GM19099 (cell line): ENCODE data around the gene COMMD6.

ENCODE experiments used
- POLR2A ChIP-seq: IDR thresholded peaks from 3 replicates; pipeline ENCODE4 v1.6.1; 2011; ENCODE audit warnings: low read depth; ENCODE audit not compliant: insufficient read length; ENCODE audit errors: extremely low read depth

Gene COMMD6

DNA sequence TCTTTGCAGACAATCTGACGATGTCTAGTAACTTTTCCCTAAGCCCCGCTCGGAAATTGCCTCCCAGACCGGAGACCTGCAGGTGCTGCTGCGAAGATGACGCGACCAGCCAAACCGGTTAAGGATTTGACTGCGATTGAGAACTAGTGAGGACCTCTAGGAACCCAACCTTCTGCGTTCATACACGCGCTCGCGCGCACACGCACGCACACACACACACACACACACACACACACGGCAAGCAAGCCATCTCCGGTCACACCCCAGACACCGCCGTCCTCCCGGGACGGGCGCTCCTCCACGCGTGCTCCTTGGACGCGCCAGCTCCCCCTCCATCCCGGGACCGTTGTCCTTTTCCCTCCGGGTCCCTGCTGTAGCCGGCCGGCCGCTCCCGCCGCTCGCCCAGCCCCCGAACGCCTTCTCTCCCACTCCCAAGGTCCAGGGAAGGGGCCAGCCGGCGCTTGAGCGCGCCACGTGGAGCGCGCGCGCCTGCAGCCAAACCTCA, 56.9 kb downstream of the COMMD6 start:
- TF ChIP-seq POLR2A, result no peak

DNA sequence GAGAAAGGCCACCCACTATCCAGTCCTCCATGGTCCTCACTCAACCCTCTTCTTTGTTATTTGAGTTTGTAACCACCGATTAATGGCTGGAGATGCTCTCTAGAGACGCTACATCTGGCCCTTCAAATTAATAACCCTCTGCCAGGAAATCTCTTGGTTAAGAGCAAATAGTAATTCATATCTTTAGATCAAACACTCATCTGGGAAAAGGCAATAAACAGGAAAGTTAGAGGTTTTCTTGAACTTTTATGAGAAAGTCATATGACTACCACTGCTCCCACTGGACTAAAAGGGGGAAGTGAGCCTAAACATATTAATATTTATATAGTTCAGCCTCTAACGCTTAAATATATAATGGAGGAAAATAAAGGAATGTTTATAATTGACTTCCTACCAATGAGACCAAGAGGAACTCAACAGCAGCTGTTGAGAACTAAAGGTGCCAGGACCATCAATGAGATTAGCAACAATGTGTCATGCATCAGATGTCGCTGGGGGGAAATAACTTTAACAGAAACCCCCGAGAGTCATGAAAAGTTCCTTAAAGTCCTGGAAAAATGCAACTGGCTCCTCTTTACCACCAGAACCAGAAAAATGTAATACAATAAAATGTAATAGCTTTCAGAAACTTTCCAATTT, 58.4 kb downstream of the COMMD6 start:
- TF ChIP-seq POLR2A, result no peak

DNA sequence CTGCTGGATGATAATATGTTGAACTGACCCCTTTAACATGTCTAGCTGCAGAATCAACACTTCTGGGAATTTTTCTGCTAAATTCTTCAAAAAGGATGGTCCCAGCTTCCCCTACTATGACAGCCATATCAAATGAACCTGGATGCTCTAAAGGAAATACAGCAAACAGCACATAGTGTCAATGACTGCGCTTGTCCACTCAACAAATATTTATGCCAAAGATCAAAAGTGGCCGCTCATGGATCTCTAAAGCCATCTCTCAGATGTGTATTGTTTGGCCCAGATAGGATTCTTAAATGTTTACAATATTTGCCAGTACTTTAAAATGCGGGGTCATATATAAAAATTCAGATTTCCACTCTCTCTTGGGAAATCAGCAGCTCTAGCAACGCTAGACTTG, 59.0 kb downstream of the COMMD6 start:
- no peak for TF ChIP-seq POLR2A
